GM19023 (cell line): Measurements from ENCODE around the gene MRPS18A.
"Not testable (repeated sequence)": the region's sequence is repeated elsewhere in the genome, so short reads cannot be mapped to it uniquely, and the experiment has no call there.

Experiments
- ATAC-seq: cut with Tn5 transposase; IDR thresholded peaks from one replicate; pipeline ENCODE4 v1.9.1; 2021; ENCODE audit warnings: mild to moderate bottlenecking, moderate library complexity; ENCODE audit not compliant: unreplicated experiment

MRPS18A gene

DNA sequence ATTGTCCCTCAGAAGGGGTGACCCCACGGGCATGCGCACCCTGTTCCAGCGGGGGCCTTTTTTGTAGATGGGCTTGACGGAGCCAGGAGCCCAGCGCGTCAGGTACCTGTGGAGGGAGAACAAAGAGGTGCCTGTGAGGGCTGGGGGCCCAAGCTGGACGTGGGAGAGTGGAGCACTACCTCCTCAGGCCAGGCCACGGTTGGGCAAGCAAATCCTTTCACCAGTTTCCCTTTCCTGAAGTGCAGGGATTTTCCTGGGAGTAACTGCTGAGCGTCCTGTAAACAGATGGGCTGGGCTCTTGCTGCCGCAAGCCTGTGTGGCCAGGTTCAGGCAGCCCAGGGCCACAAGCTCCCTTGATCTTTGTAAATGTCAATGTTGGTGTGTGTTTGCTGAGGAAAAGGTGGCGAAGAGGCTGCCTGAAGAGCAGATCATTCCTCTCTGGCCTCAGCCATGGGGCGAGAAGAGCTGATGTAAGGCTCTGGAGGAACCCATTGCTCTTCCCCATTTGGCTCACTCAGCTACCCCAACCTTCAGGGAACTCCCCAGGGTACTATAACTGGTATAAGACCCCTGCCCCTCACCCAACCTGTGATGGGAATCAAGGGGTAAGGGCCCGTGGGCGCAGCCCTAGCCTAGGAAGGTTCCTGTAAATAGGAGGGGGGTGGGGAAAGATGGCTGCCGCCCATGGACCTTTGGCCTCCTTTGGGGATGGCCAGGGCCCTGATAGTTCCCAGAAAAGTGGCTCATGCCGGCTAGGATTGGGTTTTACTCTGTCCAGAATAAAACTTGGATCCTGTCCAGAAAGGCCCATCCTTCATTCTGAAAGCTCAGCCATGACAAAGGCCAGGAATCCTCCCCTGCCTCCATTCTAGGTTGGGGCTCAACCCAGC, 15.5 kb downstream of the MRPS18A start:
- no peak for ATAC-seq

DNA sequence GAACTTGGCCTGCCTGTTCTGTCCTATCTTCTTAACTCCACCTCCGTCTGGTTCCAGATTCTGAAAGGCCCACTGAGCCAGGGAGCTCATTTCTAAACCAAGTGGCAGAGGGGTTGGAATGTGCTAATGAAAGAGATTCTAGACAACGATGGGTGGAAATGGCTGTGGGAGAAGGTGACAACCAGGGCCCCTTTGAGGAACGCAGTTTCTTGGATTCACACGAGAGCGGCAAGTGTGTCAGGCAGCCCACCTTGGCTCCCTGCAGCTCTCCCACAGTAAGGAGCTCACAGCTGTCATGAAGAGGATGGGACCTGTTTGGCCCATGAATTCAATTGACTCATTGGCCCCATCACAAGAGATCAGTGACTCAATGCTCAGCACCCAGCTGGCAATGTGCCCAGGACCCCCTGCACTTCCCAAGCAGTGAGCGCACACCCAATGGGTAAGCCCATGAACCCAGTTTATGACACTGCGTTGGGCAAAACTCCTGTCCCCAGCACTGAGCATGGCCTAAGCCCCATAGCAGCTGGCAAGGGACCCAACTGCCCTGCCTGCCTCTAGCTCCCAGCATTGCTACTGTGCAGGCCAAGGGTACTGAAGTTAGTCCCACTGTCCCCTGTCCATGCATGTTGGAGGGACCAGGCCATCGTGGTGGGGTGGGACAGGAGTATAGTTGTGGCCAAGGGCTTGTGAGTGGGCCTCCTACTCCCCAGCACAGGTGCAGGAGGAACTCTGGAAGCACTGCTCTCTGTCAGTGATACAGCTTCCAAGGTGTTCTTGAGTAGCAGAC, 16.4 kb downstream of the MRPS18A start:
- ATAC-seq: no peak

DNA sequence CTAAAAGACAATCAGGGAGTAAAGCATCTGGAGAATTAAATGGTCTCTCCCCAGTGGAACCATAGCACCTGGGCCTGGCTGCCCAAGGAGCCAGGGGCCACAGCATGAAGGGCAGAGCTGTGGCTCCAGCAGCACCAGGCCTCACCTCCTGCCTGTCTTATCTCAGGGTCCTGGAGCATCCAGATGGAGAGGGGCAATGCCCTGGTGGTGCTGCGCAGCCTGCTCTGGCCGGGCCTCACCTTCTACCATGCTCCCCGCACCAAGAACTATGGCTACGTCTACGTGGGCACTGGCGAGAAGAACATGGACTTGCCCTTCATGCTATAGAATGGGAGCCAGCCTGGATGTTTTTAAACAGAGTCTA, 17.0 kb downstream of the MRPS18A start:
- no peak for ATAC-seq

DNA sequence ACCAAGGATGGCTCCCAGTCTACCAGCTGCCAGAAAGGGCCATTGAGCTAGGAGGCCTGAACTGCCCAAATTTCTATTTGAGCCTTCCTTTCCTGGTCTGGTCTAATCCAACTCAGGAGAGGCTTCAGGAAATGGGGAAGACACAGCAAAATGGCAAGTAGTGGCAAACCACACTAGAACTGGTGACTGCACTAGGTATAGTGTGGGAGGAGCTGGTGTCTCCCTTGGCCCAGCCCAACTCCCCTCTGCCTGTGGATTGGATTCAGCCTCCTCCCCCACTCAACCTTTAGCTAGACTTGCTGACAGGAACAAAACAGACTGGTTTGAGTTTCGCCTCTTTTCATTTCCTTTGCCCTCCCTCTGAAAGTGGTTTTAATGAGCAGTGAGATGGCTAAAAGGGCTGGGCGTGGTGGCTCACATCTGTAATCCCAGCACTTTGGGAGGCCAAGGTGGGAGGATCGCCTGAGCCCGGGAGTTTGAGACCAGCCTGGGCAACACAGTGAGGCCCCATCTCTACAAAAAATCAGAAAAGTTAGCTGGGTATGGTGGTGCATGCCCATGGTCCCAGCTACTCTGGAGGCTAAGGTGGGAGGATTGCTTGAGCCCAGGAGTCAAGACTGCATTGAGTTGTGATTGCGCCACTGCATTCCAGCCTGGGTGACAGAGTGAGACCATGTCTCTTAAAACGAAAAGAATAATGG, 17.5 kb downstream of the MRPS18A start:
- no peak for ATAC-seq

DNA sequence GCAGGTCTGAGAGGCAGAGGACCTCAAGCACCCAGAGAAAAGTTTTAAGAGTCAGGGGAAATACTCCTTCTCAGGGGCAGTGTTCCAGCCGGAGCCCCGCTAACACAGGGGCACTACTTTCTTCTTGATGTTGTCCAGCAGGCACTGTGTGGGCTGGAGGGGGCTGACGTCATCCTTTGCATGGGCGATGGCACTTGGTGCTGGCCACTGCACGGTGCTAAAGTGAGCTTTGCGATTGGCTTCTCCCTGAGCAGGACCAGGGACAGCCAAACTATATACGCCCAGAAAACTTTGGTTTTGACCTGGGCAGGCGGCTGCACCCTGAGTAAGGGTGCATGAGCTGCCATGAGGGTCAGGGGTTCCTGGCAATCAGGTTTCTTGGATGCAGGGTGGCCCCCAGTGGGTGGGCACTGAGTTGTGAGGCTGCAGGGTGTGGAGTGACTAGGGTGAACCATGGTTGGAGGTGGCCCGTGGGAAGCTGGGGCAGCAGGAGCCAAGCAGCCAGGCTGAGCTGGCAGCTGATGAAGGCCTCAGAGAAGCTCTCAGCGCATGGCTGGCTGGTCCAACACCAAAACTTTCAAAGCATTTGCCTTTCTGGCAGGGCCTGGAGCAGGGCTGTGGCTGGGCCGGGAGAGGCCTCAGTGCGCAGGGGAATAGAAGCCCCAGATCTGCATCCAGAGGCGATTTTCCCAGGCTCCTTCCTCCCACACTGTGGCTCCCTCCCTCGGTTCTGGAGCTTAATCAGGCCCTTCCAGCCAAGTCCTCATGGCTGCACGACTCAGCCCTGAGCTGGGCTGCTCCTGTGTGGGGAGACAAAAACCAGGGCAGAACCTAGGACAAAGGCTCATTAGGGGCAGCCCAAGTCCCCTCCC, 18.3 kb downstream of the MRPS18A start:
- no peak for ATAC-seq

DNA sequence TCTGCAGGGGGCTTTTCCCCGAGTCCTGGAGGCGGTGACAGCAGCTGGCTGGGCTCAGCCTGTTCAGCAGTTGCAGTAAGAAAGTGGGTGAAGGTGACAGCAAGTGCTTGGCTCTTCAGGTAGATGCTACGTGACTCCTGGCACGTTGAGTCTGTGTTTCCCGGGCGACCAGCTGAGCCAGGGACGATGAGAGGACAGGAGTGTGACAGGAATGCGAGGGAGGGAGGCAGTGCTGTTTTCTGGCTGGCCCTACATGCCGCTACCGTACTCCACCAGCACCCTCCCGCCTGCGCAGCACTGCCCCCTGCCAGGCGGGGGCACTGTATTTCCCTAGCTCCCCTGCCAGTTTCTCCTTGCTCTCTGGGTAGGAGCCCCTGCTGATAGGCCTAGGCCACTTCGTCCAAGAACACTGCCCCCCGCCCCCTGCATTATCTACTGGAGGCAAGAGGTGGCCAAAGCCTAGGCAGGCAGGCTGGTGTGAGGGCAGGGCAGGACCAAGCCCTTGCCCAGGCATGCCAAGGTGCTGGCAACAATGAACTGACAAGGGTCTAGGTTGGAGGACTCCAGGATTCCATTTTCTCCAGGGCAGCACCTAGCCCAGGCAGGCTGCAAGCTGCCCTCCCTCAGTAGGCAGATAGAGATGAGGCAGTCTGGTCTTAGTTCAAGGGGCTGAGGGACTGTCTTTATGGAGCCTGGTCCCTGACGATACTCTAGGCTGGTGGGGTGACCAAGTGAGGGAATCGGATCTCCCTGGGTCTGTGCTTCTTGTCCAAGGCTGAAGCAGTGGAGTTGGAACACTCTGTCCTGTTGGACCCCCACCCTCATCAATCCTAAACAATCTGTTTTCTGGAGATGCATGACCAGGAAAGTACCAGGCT, 19.2 kb downstream of the MRPS18A start:
- ATAC-seq: peak; percentile 41

DNA sequence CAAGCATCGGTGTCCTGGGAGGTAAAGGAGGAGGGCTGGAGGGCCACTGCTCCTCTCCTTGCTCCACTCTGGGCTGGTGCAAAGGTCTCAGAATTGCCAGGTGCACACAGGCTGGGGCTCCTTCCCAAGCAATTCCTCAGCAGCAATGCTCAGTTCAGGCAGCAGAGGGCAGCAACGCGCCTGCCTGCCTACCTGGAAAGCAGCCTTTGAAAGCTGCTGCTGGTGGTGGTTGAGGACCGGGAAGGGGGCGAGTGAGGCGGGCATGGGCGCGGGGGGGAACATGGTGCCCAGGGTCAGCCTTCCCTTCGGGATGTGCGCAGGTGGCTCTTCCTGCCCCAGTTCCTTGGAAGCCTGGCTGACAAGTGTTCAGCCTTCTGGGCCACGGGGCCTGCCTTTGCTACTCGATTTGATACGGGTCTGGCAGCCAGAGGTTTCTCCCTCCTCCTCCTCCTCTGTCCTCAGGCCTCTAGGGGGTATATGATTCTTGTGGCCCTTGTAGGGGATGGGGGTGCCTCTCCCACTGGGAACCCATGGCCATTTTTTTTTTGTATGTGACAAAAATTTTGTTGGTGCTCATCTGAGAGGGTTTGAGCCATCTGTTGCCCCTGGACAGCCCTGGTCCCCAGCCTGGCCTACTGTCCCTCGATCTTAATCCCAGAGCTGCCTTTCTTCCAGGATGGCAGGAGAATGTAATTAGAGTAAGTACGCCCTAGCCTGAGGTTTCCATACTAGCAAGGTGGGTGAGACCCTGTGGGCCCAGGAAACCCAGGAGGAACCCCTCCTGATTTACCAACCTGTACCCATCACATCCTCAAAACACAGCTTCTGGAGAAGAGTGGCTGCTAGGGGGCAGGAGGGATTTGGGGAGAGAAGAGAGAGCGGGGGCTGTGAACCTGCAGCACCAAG, 20.1 kb downstream of the MRPS18A start:
- peak; percentile 42 for ATAC-seq

DNA sequence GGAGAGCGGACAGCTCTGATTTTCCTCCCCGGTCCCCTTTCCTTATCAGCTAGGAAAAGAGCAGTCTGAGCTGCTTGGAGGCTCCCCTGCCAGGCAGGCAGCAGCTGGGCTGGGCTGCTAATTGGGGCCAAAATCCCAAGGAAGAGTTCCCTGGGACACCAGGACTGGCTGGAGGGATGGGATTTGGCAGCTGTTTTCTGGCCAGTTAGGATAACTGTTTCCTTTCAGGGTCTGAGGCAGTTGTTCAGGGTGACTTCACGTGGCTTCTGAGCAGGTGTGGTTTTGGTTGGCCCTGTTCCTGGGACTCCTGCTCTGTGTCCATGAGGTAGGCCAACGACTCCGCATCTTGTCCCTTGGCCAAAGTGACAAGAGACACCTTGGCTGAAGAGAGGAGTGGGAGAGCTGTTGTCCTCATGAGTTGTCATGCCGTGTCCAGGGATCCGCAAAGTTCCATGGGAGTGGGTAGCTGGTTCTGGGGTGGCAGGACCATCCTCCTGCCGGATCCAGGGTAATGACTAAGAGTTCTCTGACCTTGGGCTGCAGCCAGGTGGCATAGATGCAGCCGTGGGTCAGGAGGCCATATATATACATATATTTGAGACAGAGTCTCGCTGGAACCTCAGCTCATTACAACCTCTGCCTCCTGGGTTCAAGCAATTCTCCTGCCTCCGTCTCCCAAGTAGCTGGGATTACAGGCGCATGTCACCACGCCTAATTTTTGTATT, 21.2 kb downstream of the MRPS18A start:
- ATAC-seq: no peak

DNA sequence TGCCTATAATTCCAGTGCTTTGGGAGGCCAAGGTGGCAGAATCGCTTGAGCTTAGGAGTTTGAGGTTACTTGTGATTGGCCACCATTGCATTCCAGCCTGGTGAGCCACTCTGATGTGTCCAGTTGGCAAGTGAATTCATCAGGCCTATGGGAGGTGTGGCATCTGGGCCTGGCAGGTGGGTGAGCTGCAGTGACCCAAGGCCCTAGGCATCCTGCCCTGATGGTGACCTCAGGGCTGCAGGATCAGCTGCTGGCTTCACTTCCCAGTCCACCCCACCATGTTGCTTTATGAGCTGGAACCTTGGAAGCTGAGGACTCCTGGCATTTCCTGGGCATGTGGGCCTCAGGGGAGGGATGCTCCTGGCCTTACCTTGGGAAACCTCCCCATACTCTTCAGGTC, 22.2 kb downstream of the MRPS18A start:
- ATAC-seq: no peak

DNA sequence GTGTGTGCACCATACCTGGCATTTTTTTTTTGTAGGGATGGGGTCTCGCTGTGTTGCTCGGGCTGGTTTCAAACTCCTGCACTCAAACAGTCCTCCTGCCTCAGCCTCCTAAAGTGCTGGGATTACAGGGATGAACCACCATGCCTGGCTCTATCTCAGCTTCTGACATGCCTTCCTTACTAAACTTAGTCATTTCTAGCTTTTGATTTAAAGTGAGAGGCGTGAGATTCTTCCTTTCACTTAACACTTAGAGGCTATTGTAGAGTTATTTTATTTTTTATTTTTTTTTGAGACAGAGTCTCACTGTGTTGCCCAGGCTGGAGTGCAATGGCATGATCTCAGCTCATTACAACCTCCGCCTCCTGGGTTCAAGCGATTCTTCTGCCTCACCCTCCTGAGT, 24.6 kb downstream of the MRPS18A start:
- ATAC-seq: not testable (repeated sequence)

DNA sequence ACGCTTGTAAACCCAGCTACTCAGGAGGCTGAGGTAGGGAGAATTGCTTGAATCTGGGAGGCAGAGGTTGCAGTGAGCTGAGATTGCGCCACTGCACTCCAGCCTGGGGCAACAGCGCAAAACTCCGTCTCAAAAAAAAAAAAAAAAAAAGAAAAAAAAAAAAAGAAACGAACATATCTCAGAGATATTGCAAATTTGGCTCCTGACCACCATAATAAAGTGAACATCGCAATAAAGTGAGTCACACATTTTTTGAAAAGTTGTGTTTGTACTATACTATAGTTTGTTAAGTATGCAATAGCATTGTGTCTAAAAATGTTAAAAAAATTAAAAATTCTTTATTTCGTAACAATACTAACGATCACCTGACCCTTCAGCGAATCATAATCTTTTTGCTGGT, 29.4 kb downstream of the MRPS18A start:
- no peak for ATAC-seq

DNA sequence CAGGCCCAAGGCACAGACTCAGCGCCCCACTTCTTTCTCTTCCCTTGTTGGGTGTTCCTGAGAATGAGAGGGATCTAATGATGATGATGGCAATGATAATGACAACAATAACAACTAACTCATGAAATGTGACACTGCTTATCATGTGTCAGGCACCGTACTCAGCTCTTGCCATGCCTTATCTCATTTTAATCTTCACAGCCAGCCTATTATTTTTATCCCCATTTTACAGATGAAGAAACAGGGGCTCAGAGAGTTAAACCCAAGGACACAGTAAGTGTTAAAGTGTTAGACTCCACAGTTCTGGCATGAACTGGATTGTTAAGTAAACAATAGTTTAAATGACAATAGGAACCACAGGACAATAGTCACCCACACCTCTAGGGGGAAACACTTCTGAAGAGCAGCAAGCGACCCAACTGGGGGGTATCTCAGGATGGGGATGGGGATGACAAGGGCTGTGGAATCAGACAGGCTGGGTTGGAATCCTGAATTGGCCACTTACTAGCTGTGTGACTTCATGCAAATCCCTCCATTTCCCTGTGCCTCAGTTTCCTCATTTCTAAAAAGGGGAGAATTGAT, 30.3 kb downstream of the MRPS18A start:
- ATAC-seq: no peak

DNA sequence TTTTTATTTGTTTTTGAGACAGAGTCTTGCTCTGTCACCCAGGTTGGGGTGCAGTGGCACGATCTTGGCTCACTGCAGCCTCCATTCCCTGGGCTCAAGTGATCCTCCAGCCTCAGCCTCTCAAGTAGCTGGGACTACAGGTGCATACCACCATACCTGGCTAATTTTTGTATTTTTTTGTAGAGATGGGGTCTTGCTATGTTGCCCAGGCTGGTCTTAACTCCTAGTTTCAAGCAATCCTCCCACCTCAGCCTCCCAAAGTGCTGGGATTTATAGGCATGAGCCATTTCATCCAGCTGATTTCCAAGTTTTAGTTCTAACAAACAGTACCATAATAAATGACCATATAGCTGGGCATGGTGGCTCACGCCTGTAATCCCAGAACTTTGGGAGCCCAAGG, 34.8 kb downstream of the MRPS18A start:
- not testable (repeated sequence) for ATAC-seq

DNA sequence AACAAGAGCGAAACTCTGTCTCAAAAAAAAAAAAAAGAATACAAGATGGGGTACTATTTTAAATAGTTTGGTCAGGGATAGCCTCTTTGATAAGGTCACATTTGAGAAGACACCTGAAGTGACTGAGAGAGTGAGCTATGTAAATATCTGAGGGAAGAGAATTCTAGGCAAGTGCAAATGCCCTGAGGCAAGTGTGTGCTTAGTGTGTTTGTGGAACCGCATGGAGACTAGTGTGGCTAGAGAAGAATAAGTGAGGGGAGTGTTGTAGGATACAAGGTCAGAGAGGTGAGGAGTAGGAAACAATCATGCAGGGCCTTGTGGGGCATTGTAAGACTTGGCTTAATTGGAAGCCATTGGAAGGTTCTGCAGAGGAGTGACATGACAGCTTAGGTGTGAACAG, 39.3 kb downstream of the MRPS18A start:
- no peak for ATAC-seq

DNA sequence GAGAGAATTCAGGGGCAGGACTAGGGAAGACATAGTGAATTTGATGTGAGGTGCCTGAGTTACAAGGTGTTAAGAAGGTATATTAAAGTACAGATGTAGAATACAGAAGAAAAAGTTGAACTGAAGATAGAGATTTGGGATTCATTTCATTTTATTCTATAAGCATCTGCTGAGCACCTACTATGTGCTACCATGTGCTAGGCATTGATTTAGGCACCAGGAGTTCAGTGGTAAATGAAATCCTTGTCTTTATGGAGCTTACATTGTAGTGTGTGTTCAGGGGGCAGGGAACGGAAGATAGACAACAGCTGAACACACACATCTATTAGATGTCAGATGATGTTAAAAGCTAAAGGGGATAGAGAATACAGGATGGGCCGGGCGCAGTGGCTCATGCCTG, 40.0 kb downstream of the MRPS18A start:
- ATAC-seq: no peak

DNA sequence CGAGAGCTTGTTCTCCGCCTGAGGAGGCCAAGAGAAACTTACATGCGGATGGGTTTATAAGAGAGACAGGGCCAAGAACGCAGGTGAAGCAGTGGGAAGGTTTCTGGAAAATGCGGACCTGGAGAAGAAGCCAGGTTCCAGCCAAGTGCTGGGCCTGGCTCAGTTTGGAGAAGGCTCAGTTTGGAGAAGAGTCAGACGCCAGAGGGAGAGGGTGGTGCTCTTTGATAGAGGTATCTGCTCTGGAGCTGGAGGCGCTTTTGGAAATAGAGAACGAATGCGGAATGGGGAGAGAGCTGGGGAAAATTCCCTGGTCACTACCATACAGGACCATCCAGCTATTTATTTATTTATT, 42.0 kb downstream of the MRPS18A start:
- ATAC-seq: no peak

DNA sequence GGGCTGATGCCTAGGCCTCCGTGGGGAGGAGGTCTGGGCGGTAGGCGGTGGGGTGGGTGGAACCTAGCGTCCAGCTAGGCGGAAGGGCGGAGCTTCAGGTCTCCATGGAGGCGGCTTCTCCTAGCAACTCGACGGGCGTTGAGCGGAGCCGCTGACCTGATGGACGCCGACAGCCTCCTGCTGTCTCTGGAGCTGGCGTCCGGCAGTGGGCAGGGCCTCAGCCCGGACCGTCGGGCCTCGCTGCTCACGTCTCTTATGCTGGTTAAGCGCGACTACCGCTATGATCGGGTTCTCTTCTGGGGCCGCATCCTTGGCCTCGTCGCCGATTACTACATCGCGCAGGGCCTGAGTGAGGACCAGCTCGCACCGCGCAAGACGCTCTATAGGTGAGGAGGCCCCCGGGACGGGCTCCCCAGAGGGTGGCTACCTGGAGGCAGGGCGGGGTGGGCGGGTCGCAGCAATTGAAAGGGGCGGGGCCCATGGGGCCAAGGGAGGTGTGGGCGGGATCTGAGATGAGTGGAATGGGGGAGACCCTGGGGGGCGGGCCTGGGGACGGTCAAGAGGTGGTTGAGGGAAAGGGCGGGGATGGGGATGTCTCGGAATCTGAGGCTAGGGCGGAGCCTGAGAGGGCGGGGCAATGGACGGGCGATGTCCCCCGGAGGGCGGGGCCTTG, 42.5 kb downstream of the MRPS18A start, which contains the start of gene RSPH9:
RSPH9 (plus strand) TSS at position 97 of the 673 bp plus-strand sequence; CDS start at position 160, 63 bp downstream.
- peak; percentile 68 for ATAC-seq
